ENCODE measurements around the gene ADIPOR2.

The ADIPOR2 gene

GRCh38 chr12:1799051-1799881 is 108.4 kb downstream of the ADIPOR2 start:
- TF ChIP-seq CTCF (IDR thresholded peaks at IDR 0.05; ENCODE audit: poor library complexity, severe bottlenecking) = no peak
- no peaks in the 10 kb centered on the region for H3K9me3 ChIP-seq (ENCODE audit: severe bottlenecking)
- no peaks in the 10 kb centered on the region for H3K27me3 ChIP-seq (ENCODE audit: insufficient read depth, poor library complexity, severe bottlenecking)
- H3K4me1 ChIP-seq (ENCODE audit: insufficient read depth, poor library complexity, severe bottlenecking) = no peaks in the 10 kb centered on the region
- H3K27ac ChIP-seq (ENCODE audit: poor library complexity, severe bottlenecking) = no peak overlapping the region
- ATAC-seq (ENCODE audit: low read depth) (no peak), DNase-seq (ENCODE audit: low spot score) (peak; percentile 71)
- no peak overlapping the region for H3K4me3 ChIP-seq (ENCODE audit: severe bottlenecking)
- no peaks in the 10 kb centered on the region for H3K36me3 ChIP-seq (ENCODE audit: low read depth)

DNA sequence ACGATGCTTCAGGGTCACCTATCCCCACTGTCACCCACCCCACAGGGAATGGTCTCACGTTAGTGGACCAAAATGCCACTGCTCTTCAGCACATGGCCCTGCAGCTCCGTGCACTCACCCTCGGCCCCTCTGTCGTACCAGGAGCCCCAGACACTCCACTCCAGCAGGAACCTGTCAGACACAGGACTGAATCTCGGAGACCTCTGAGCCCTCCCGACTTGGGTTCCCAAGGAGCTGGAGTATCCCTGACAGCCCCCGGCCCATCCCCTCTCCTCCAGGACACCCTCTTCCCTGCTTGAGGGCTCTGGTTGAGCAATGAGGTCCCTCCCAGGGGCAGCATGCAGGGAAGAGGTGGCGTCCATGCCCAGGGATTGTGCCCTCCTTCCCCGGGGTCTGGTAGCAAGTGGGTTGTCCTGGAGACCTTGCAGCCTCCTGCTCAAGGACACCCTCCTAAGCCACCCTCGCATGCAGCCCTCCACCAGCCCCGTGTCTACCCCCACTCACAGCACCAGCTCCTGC is 109.1 kb downstream of the ADIPOR2 start:
- peak; percentile 66 for DNase-seq (ENCODE audit: low spot score)
- no peaks in the 10 kb centered on the region for H3K9me3 ChIP-seq (ENCODE audit: severe bottlenecking)
- no peaks in the 10 kb centered on the region for H3K4me1 ChIP-seq (ENCODE audit: insufficient read depth, poor library complexity, severe bottlenecking)
- H3K27ac ChIP-seq (ENCODE audit: poor library complexity, severe bottlenecking) = no peak overlapping the region
- H3K27me3 ChIP-seq (ENCODE audit: insufficient read depth, poor library complexity, severe bottlenecking) = no peaks in the 10 kb centered on the region
- H3K36me3 ChIP-seq (ENCODE audit: low read depth) = no peaks in the 10 kb centered on the region
- H3K4me3 ChIP-seq (ENCODE audit: severe bottlenecking) = no peak overlapping the region
- TF ChIP-seq CTCF (IDR thresholded peaks at IDR 0.05; ENCODE audit: poor library complexity, severe bottlenecking) = no peak
- ATAC-seq (ENCODE audit: low read depth) = no peak

GRCh38 chr12:1800401-1801302 is 109.8 kb downstream of the ADIPOR2 start:
- DNase-seq (ENCODE audit: low spot score) = peak; percentile 63
- no peak overlapping the region for H3K4me3 ChIP-seq (ENCODE audit: severe bottlenecking)
- no peak for TF ChIP-seq CTCF (IDR thresholded peaks at IDR 0.05; ENCODE audit: poor library complexity, severe bottlenecking)
- H3K27me3 ChIP-seq (ENCODE audit: insufficient read depth, poor library complexity, severe bottlenecking) = no peaks in the 10 kb centered on the region
- no peaks in the 10 kb centered on the region for H3K4me1 ChIP-seq (ENCODE audit: insufficient read depth, poor library complexity, severe bottlenecking)
- no peaks in the 10 kb centered on the region for H3K36me3 ChIP-seq (ENCODE audit: low read depth)
- ATAC-seq (ENCODE audit: low read depth) = no peak
- no peak overlapping the region for H3K27ac ChIP-seq (ENCODE audit: poor library complexity, severe bottlenecking)
- no peaks in the 10 kb centered on the region for H3K9me3 ChIP-seq (ENCODE audit: severe bottlenecking)

- H3K4me3 ChIP-seq (ENCODE audit: severe bottlenecking) = no peak overlapping the region
- H3K4me1 ChIP-seq (ENCODE audit: insufficient read depth, poor library complexity, severe bottlenecking) = no peaks in the 10 kb centered on the region
Observed at GRCh38 chr12:1801303-1801975, 110.6 kb downstream of the ADIPOR2 start.

More at GRCh38 chr12:1801303-1801975, 110.6 kb downstream of the ADIPOR2 start:
- H3K27me3 ChIP-seq (ENCODE audit: insufficient read depth, poor library complexity, severe bottlenecking) = no peaks in the 10 kb centered on the region
- no peaks in the 10 kb centered on the region for H3K36me3 ChIP-seq (ENCODE audit: low read depth)
- H3K27ac ChIP-seq (ENCODE audit: poor library complexity, severe bottlenecking) = no peak overlapping the region
- peak; percentile 49 for DNase-seq (ENCODE audit: low spot score)
- no peak for ATAC-seq (ENCODE audit: low read depth)
- no peaks in the 10 kb centered on the region for H3K9me3 ChIP-seq (ENCODE audit: severe bottlenecking)
- TF ChIP-seq CTCF (IDR thresholded peaks at IDR 0.05; ENCODE audit: poor library complexity, severe bottlenecking) = no peak

All from RWPE2 (cell line).